D341Med (cell line): Measurements from ENCODE around the gene SIPA1L3.

ENCODE experiments used
- DNase-seq: peaks from one replicate; pipeline ENCODE4 v3.0.0; 2012; ENCODE audit warnings: low spot score

SIPA1L3 gene

DNA sequence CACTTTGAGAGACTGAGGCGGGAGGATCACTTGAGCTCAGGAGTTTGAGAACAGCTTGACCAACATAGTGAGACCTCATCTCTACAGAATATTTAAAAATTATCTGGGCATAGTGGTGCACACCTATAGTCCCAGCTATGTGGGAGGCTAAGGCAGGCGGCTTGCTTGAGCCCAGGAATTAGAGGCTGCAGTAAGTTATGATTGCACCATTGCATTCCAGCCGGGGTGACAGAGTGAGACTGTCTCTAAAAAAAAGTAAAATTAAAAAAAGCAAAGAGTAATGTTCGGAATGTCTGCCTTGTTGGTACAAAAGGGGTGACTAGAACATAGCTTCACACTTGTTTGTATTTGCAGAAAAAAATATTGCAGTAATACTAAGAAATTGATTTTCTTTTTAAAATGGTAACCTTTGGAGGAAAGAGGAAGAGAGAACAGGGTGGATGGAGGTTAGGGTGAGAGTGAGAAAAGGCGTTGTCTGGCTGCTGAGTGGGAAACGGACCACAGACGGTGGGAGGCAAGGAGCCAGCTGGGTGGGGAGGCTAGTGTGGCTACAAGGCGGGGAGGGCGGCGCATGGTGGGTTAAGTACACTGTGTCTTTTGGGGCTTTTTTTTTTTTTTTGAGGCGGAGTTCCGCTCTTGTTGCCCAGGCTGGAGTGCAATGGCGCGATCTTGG, 339.0 kb downstream of the SIPA1L3 start:
- DNase-seq, result no peak

DNA sequence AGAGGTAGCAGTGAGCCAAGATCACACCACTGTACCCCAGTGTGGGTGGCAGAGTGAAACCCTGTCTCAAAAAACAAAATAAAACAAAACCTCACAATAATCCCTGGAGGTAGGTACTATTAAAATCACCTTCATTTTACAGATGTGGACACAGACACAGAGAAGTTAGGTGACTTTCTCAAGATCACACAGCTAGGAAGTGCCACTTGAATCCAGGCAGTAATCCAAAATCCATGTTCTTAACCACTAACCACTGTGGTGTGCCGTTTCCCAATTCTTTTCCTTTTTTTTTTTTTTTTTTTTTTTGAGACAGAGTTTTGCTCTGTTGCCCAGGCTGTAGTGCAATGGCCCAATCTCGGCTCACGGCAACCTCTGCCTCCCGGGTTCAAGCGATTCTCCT, 340.1 kb downstream of the SIPA1L3 start:
- DNase-seq, result no peak

DNA sequence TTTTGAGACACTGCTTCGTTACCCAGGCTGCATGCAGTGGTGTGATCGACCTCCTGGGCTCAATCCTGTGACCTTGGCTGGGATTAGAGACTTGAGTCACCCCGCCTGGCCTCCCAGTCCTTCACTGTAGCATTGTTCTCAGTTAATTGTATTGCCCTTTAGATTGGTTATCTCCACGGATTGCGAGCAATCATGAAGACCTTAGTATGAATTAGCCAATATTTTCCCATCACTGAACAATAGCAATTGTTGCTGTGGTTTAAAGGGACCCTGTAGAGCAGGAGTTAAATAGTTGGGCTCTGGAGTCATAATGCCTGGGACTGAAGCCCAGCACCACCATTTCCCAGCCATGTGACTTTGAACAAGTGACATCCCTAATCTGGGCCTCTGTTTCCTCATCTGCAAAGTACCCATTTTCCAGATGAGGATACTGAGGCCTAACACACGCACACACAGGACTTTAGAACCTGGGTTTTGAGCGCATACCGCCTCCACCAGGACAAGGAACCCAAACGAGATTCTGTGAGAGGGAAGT, 340.8 kb downstream of the SIPA1L3 start:
- no peak for DNase-seq

DNA sequence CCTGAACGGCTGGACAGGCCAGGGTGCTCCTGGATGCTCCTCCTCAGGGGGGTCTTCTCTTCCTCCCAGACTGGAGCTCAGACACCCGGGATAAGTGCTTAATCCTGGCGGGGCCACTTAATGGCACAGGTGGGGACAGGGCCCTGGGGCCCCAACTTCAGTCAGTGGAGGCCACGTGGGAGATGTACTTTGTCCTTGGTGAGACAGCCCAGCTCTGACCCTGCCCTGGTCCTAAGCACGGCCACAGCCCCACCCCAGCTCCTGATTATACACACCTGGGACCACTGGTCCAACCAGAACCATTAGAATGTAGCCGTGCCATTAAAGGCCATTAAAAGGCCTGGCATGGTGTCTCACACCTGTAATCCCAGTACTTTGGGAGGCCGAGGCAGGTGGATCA, 341.4 kb downstream of the SIPA1L3 start:
- no peak for DNase-seq

DNA sequence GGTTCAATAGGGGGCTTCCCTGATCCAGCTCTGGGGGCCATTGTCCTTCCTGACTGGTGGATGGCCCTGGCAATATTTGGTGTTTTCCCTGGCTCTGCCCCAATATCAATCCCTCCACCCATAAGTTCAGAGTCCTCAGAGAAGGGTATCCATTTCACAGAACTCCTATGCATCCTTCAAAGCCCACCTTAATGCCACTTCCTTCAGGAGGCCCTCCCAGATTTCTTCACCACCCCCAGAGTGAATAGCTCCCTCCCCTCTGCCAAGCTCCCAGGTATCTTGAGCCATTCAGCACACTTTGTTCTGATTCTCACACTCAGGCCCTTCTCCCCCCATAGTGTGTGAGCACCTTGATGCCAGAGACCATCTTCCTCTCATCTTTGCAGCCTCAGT, 343.4 kb downstream of the SIPA1L3 start:
- DNase-seq, result no peak

DNA sequence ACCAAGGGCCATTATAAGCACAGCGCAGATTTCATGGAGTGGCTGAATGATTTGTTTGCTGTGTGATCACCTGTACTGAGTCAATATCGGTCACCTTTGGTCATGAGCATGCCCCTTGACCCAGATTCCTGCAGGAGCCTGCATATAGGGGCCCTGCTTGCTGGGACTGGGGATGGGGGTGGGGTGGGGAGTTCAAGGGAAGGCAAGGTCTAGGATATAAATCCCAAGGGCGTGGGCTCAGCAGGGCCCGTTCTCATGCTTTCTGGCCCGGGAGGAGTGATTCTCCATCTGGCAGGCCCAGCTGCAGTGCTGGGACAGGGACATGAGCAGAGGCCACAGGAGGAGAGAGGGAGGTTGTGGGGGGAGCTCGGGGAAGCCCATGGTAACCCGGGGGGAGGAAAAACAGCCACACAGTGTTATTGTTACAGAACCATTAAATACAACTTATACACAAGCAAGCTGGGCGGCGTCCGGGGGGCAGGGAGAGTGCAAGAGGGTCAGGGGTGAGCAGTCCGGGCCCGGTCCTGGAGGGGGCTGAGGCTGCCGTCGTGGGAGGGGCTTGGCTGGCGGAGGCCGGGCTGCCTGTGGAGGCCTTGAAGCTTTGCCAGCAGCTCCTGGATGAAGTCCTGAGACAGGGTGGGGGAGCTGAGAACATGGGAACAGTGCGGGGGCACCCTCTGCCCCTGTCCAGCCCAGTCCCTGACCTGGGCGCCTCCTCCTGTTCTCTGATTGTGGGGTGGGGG, 344.0 kb downstream of the SIPA1L3 start:
- peak; percentile 60 for DNase-seq

DNA sequence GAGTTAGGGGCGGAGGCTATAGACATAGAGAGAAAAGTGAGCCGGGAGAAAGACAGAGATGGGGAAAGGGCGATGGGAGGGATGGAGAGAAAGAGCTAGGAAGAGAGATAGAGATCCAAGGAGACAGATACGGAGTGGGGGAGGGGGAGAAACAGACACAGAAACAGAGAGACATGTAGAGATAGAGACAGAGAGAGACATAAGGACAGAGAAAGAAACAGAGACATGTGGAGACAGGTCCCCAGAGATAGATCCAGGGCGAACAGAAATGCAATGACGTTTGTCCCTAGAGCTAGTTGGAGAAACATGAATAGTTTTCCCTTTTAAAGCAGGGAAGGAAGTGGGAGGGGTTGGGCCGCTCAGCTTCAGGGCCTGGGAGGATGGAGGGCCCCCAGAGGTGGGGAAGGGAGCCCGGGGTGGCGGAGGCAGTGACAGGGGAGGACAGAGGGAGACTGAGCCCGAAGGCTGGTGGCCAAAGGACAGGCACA, 344.6 kb downstream of the SIPA1L3 start:
- DNase-seq, result peak; percentile 35

DNA sequence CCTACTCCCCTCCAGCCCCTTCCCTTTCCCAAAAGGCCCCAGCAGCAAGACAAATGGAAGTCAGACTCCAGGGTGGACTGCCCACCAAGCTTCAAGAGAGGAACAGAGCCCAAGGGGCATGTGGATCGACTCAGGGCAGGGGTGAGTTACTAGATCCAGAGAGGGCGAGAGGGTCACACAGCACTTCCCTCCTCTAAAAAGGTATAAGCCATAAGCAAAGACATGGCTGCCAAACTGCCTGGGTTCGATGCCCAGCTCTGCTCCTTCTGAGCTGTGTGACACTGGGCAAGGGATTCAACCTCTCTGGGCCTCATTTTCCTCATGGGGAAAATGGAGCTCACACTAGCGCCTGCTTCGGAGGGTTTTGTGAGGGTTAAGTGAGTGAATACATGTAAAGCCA, 345.4 kb downstream of the SIPA1L3 start:
- DNase-seq, result no peak

DNA sequence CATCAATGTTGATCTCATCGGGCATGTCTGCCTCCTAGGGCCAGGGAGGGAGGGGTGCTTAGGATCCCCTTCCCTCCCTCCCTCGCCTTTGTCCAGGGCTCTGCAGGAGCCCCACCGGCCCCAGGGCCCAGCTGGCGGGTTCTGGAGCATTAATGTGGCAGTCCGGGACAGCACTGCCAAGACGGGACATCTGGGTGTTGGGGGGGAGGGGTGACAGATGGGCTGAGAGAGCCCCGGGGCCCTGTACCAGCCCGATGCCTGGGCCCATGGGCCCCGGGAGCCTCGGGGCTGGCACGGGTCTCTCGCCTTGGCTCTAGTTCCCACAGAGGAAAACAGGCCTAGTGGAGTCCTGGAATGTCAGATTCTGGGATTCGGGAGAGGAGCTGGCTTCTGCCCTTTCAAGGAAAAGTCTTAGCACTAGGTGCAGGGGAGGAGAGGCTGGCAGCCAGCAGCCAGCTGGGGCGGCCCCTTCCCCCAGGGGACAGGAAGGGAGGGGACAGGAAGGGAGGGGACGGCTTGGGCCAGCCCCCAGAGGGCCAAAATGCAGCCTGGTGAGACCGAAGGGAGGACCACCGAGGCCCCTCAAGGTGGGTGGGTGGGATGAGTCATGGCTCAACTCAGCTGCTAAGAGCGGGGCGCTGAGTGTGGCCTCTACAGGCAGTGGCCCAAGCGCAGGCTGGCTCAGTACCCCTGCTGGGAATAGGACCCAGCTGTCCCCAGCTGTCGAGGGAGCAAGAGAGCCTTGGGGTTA, 346.1 kb downstream of the SIPA1L3 start:
- DNase-seq, result peak; percentile 79

DNA sequence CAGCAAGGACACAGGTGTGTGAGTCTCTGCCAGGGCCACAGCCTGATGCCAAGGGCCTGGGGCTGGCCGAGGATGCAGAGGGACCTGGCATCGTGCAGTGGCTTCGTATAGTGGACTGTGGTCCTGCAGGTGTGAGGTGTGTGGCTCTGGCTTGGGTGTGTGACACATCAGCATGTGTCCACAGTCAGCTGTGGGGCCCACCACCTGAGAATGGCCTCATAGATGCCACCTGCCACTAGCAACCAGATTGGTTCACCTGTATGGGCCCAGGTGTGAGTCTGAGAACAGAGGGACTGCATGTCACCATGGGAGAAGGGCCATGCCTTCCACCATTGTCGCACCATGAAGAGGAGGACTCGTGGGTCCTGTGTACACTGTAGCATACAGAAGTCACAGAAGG, 346.8 kb downstream of the SIPA1L3 start:
- DNase-seq, result no peak

DNA sequence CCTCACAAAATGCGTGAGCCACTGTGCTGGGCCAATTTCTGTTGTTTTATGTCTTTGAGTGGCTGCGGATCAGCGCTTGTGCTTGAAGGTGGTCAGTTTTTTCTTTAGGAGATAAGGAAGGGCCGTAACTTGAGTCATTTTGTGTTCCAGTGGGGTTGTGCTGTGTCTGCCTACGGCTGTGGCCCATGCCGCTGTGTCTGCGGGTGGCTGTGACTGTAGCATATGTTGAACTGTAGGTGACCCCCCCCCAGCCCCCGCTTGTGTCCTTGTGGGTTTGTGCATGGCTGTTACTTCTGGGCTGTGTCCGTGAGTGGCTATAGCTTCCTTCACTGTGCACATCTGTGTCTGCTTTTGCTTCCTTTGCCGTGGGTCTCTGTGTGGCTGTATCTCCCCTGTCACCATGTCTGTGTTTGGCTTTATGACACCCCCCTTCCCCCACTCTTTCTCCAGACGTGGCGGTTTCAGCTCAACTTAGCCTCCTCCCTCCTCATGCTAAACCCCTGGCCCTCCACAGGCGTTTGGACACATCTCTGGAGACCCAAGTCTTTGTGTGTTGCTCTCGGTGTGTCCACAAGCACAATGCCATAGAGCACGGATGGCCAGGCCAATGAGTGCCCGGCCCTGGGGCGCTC, 348.5 kb downstream of the SIPA1L3 start:
- no peak for DNase-seq
